ENCODE results near the gene ST6GAL1.

GRCh38 chr3:186997473-186997939 is 67.2 kb downstream of the ST6GAL1 start:
- TF ChIP-seq FOXJ3 (CRISPR knock-in tag; IDR thresholded peaks at IDR 0.05; ENCODE audit: borderline replicate concordance) (no peak), POLR2A (IDR thresholded peaks at IDR 0.05; ENCODE audit: insufficient read depth in 1 of 2, low read depth in 2 of 2, low read length in 2 of 2) (no peak), CAMTA2 (CRISPR knock-in tag; IDR thresholded peaks at IDR 0.05; ENCODE audit: borderline replicate concordance) (no peak), CTCF (CRISPR knock-in tag; IDR thresholded peaks at IDR 0.05) (no peak), ZNF451 (CRISPR knock-in tag; IDR thresholded peaks at IDR 0.05) (no peak), ZBTB14 (CRISPR knock-in tag; IDR thresholded peaks at IDR 0.05) (no peak), HDAC6 (IDR thresholded peaks at IDR 0.05; ENCODE audit: low read depth, low read length) (no peak), GMEB1 (CRISPR knock-in tag; IDR thresholded peaks at IDR 0.05; ENCODE audit: borderline replicate concordance) (no peak), ZNF34 (CRISPR knock-in tag; IDR thresholded peaks at IDR 0.05; ENCODE audit: borderline replicate concordance) (no peak), KAT2B (IDR thresholded peaks at IDR 0.05; ENCODE audit: borderline replicate concordance, low read depth, low read length) (no peak), RBM22 (optimal IDR thresholded peaks at IDR 0.05; ENCODE audit: low read length) (no peak), ZBTB21 (CRISPR knock-in tag; IDR thresholded peaks at IDR 0.05) (no peak), SALL2 (CRISPR knock-in tag; IDR thresholded peaks at IDR 0.05) (no peak), ZNF274 (CRISPR knock-in tag; IDR thresholded peaks at IDR 0.05) (no peak)

Measured in HepG2 (cell line).